SK-N-SH (cell line): Measurements from ENCODE around the gene VAPB. TPM values are rescaled to one million over a fixed set of nuclear protein-coding genes. Genes with fewer than 3 reads are reported as not detected.

Source experiments
- CTCF ChIA-PET: fragments of 300-600, 350-600 bp; formaldehyde crosslinking; extraction: SDS; loops from one replicate; lab custom pipeline; 2021; lab: Yijun Ruan, JAX
- POLR2A ChIA-PET: fragments of 350-600 bp; sonication (Branson Sonifier 250); formaldehyde crosslinking; extraction: SDS; loops from one replicate; lab custom pipeline; 2020; ENCODE audit warnings: antibody characterized with exemption, inconsistent platforms; lab: Yijun Ruan, JAX
- DNase-seq: peaks from one replicate; pipeline ENCODE4 v3.0.0; 2012
- H2AFZ ChIP-seq: fragments of 200-600 bp; sonication (generic); 2 replicates; pipeline ENCODE4 v1.8.1; 2016; ENCODE audit warnings: antibody characterized with exemption, mild to moderate bottlenecking, low read depth
- H3F3A ChIP-seq: fragments of 200-600 bp; sonication (generic); replicated peaks from 2 replicates; pipeline ENCODE3; 2016; ENCODE audit warnings: antibody characterized with exemption, mild to moderate bottlenecking; ENCODE audit not compliant: insufficient read depth
- H3K27ac ChIP-seq, 2 experiments: fragments of 200-500 bp in 1 of 2; fragments of 200-600 bp in 1 of 2; sonication (Bioruptor generic) in 1 of 2; sonication (generic), shearing (Covaris generic) in 1 of 2; 2 replicates each; pipeline versions ENCODE4 v1.5.1 to v1.6.1; 2014 to 2016; ENCODE audit warnings: low read depth in 2 of 2, inconsistent platforms in 1 of 2, low read length in 1 of 2, mild to moderate bottlenecking in 1 of 2, mixed read lengths in 1 of 2
- H3K27me3 ChIP-seq: fragments of 200-600 bp; sonication (generic), shearing (Covaris generic); 2 replicates; pipeline ENCODE4 v1.6.1; 2016; ENCODE audit warnings: mixed run types; ENCODE audit not compliant: insufficient read depth
- H3K36me3 ChIP-seq, 2 experiments: fragments of 200-500 bp in 1 of 2; fragments of 200-600 bp in 1 of 2; sonication (Bioruptor generic) in 1 of 2; sonication (generic) in 1 of 2; replicated peaks in 1 of 2; 2 replicates each; pipeline versions ENCODE3 to v1.5.1; 2014 to 2016; ENCODE audit warnings: low read length in 1 of 2, mild to moderate bottlenecking in 1 of 2; ENCODE audit not compliant: insufficient read depth in 2 of 2, control insufficient read depth in 1 of 2
- H3K4me1 ChIP-seq, 2 experiments: fragments of 200-500 bp in 1 of 2; fragments of 200-600 bp in 1 of 2; sonication (Bioruptor generic) in 1 of 2; sonication (generic), shearing (Covaris generic) in 1 of 2; 2 replicates each; pipeline versions ENCODE4 v1.5.1 to v1.6.1; 2014 to 2016; ENCODE audit warnings: low read depth in 1 of 2, low read length in 1 of 2, mixed run types in 1 of 2; ENCODE audit not compliant: insufficient read depth in 2 of 2, control insufficient read depth in 1 of 2
- H3K4me2 ChIP-seq: fragments of 200-600 bp; sonication (generic), shearing (Covaris generic); 2 replicates; pipeline ENCODE4 v1.6.1; 2017; ENCODE audit warnings: mixed run types
- H3K4me3 ChIP-seq, 2 experiments: fragments of 200-500 bp in 1 of 2; fragments of 200-600 bp in 1 of 2; sonication (Bioruptor generic) in 1 of 2; sonication (generic), shearing (Covaris generic) in 1 of 2; 2 replicates each; pipeline versions ENCODE4 v1.5.1 to v1.8.1; 2014 to 2016; ENCODE audit warnings: low read depth in 2 of 2, inconsistent platforms in 1 of 2, low read length in 1 of 2, mild to moderate bottlenecking in 1 of 2, mixed read lengths in 1 of 2, moderate library complexity in 1 of 2
- H3K79me2 ChIP-seq: fragments of 200-600 bp; sonication (generic); 2 replicates; pipeline ENCODE4 v1.8.1; 2017; ENCODE audit warnings: mild to moderate bottlenecking; ENCODE audit not compliant: insufficient read depth
- H3K9ac ChIP-seq: fragments of 200-600 bp; sonication (generic); 2 replicates; pipeline ENCODE4 v1.6.1; 2017; ENCODE audit warnings: mixed run types
- H3K9me2 ChIP-seq: fragments of 200-600 bp; sonication (generic); 2 replicates; pipeline ENCODE4 v1.6.1; 2017; ENCODE audit warnings: mixed run types
- H3K9me3 ChIP-seq: fragments of 200-600 bp; sonication (generic); 2 replicates; pipeline ENCODE4 v1.6.1; 2017; ENCODE audit warnings: mixed run types, mild to moderate bottlenecking, moderate library complexity
- H4K20me1 ChIP-seq: fragments of 200-600 bp; sonication (generic); 2 replicates; pipeline ENCODE4 v1.6.1; 2017; ENCODE audit warnings: mild to moderate bottlenecking, mixed run types; ENCODE audit not compliant: insufficient read depth
- CTCF ChIP-seq: fragments of 200-600 bp; sonication (generic); IDR thresholded peaks from 2 replicates; pipeline ENCODE4 v1.6.1; 2017; ENCODE audit warnings: antibody characterized with exemption, mild to moderate bottlenecking, moderate library complexity
- EZH2phosphoT487 ChIP-seq: fragments of 200-600 bp; sonication (generic); IDR thresholded peaks from 2 replicates; pipeline ENCODE4 v1.6.1; 2017; ENCODE audit warnings: low read depth, mixed run types, mild to moderate bottlenecking, antibody characterized with exemption, moderate library complexity, borderline replicate concordance
- GABPA ChIP-seq: IDR thresholded peaks from 2 replicates; pipeline ENCODE4 v1.4.0; 2012; ENCODE audit warnings: low read depth, mild to moderate bottlenecking
- JUND ChIP-seq: IDR thresholded peaks from 2 replicates; pipeline ENCODE4 v1.4.0; 2012
- RAD21 ChIP-seq: IDR thresholded peaks from 2 replicates; pipeline ENCODE4 v1.6.1; 2012; ENCODE audit warnings: mild to moderate bottlenecking, low read length
- SMC3 ChIP-seq: IDR thresholded peaks from 2 replicates; pipeline ENCODE4 v1.6.1; 2012; ENCODE audit warnings: low read depth, low read length, improper control_type of control experiment
- TEAD4 ChIP-seq: IDR thresholded peaks from 2 replicates; pipeline ENCODE4 v1.4.0; 2012; ENCODE audit warnings: mild to moderate bottlenecking, borderline replicate concordance; ENCODE audit not compliant: insufficient read depth
- WGBS: methylation state at CpG from one replicate; pipeline ENCODE4 v1.1.6; 2017; ENCODE audit warnings: low lambda C conversion rate; 5-methylcytosine and 5-hydroxymethylcytosine counted together
- polyA plus RNA-seq, 3 experiments: library from polyadenylated mRNA; depleted of rRNA; stranded (reverse); fragments of >200 nt; gene quantifications; 2 replicates each; pipeline ENCODE4 v1.2.3, GENCODE V29; 2012
- TF ChIP-seq, protein P1 (sequence below): IDR thresholded peaks from 2 replicates; pipeline ENCODE4 v1.6.1; 2012; ENCODE audit warnings: mild to moderate bottlenecking, low read depth, low read length, moderate library complexity
- TF ChIP-seq, protein P2 (sequence below): IDR thresholded peaks from 2 replicates; pipeline ENCODE4 v1.4.0; 2012; ENCODE audit warnings: low read depth, borderline replicate concordance

The VAPB gene
- polyA plus RNA-seq, 1 of the 3 experiments (the other 2 are of a cell fraction), result 16.9 TPM

GRCh38 chr20:58398254-58398653 is 9.2 kb downstream of the VAPB start:
- Histone ChIP-seq H3K9me3 (no peaks in the 10 kb centered on the region), H3K4me1 (peaks cover 0 to 12% of the 10 kb centered on the region in 2 experiments; a peak in 3 of 4 replicates), H3K79me2 (peaks cover 99% of the 10 kb centered on the region), H3K27ac (no peak overlapping the region), H3K27me3 (no peaks in the 10 kb centered on the region), H3K4me3 (no peak overlapping the region), H2AFZ (no peak overlapping the region), H3F3A (peaks cover under 1% of the 10 kb centered on the region), H3K9me2 (no peaks in the 10 kb centered on the region), H4K20me1 (peaks cover 79% of the 10 kb centered on the region), H3K36me3 (peaks cover 0 to 15% of the 10 kb centered on the region in 2 experiments), H3K9ac (no peak overlapping the region), H3K4me2 (no peak overlapping the region)
- DNase-seq, result no peak
- WGBS, result 98% methylated on average over 5 of the region's 5 CpGs
- ChIA-PET CTCF (no interaction called here), POLR2A (no interaction called here)
- TF ChIP-seq, protein P1, sequence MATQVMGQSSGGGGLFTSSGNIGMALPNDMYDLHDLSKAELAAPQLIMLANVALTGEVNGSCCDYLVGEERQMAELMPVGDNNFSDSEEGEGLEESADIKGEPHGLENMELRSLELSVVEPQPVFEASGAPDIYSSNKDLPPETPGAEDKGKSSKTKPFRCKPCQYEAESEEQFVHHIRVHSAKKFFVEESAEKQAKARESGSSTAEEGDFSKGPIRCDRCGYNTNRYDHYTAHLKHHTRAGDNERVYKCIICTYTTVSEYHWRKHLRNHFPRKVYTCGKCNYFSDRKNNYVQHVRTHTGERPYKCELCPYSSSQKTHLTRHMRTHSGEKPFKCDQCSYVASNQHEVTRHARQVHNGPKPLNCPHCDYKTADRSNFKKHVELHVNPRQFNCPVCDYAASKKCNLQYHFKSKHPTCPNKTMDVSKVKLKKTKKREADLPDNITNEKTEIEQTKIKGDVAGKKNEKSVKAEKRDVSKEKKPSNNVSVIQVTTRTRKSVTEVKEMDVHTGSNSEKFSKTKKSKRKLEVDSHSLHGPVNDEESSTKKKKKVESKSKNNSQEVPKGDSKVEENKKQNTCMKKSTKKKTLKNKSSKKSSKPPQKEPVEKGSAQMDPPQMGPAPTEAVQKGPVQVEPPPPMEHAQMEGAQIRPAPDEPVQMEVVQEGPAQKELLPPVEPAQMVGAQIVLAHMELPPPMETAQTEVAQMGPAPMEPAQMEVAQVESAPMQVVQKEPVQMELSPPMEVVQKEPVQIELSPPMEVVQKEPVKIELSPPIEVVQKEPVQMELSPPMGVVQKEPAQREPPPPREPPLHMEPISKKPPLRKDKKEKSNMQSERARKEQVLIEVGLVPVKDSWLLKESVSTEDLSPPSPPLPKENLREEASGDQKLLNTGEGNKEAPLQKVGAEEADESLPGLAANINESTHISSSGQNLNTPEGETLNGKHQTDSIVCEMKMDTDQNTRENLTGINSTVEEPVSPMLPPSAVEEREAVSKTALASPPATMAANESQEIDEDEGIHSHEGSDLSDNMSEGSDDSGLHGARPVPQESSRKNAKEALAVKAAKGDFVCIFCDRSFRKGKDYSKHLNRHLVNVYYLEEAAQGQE, result no peak
- TF ChIP-seq GABPA (no peak), CTCF (no peak), EZH2phosphoT487 (no peak), SMC3 (no peak), TEAD4 (no peak), RAD21 (no peak), JUND (no peak)
- TF ChIP-seq, protein P2, sequence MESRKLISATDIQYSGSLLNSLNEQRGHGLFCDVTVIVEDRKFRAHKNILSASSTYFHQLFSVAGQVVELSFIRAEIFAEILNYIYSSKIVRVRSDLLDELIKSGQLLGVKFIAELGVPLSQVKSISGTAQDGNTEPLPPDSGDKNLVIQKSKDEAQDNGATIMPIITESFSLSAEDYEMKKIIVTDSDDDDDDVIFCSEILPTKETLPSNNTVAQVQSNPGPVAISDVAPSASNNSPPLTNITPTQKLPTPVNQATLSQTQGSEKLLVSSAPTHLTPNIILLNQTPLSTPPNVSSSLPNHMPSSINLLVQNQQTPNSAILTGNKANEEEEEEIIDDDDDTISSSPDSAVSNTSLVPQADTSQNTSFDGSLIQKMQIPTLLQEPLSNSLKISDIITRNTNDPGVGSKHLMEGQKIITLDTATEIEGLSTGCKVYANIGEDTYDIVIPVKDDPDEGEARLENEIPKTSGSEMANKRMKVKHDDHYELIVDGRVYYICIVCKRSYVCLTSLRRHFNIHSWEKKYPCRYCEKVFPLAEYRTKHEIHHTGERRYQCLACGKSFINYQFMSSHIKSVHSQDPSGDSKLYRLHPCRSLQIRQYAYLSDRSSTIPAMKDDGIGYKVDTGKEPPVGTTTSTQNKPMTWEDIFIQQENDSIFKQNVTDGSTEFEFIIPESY, result no peak
